Karpas-422 (cell line): Measurements from ENCODE around the gene MEOX2. TPM values are rescaled to one million over a fixed set of nuclear protein-coding genes. Genes with fewer than 3 reads are reported as not detected.

Experiments
- DNase-seq: peaks from one replicate; pipeline ENCODE4 v3.0.0-alpha.2; 2015
- H2AFZ ChIP-seq: fragments of 200-600 bp; sonication (generic); 2 replicates; pipeline ENCODE4 v1.6.1; 2014; ENCODE audit warnings: antibody characterized with exemption, low read length, mixed read lengths
- H3K27ac ChIP-seq: fragments of 200-600 bp; sonication (generic); 2 replicates; pipeline ENCODE4 v1.5.1; 2014; ENCODE audit warnings: mild to moderate bottlenecking, low read length, moderate library complexity
- H3K27me3 ChIP-seq: fragments of 200-600 bp; sonication (generic); 2 replicates; pipeline ENCODE4 v1.6.1; 2014; ENCODE audit warnings: low read length, mixed read lengths
- H3K36me3 ChIP-seq: fragments of 200-600 bp; sonication (generic); 2 replicates; pipeline ENCODE4 v1.6.1; 2014; ENCODE audit warnings: low read length, mixed read lengths; ENCODE audit not compliant: insufficient read depth
- H3K4me1 ChIP-seq: fragments of 200-600 bp; sonication (generic); 2 replicates; pipeline ENCODE4 v1.6.1; 2014; ENCODE audit warnings: mild to moderate bottlenecking, low read length, mixed read lengths
- H3K4me2 ChIP-seq: fragments of 200-600 bp; sonication (generic); 2 replicates; pipeline ENCODE4 v1.6.1; 2014; ENCODE audit warnings: low read length, low read depth, mild to moderate bottlenecking; ENCODE audit not compliant: poor library complexity, severe bottlenecking
- H3K4me3 ChIP-seq: fragments of 200-600 bp; sonication (generic); 2 replicates; pipeline ENCODE4 v1.5.1; 2014; ENCODE audit warnings: mild to moderate bottlenecking, antibody characterized with exemption, low read length, mixed read lengths
- H3K79me2 ChIP-seq: fragments of 200-600 bp; sonication (generic); 2 replicates; pipeline ENCODE4 v1.6.1; 2014; ENCODE audit warnings: mild to moderate bottlenecking, low read length, mixed read lengths
- H3K9ac ChIP-seq: fragments of 200-600 bp; sonication (generic); 2 replicates; pipeline ENCODE4 v1.6.0; 2014; ENCODE audit warnings: low read length
- H3K9me2 ChIP-seq: fragments of 200-600 bp; sonication (generic), shearing (Covaris generic); replicated peaks from 2 replicates; pipeline ENCODE4 v1.6.0; 2014; ENCODE audit warnings: mild to moderate bottlenecking, low read length, moderate library complexity; ENCODE audit not compliant: insufficient read depth
- H3K9me3 ChIP-seq: fragments of 300-700, 200-600 bp; sonication (generic); 2 replicates; pipeline ENCODE4 v1.6.1; 2014; ENCODE audit warnings: low read length, mixed read lengths
- H4K20me1 ChIP-seq: fragments of 200-600 bp; sonication (generic); 2 replicates; pipeline ENCODE4 v1.6.1; 2014; ENCODE audit warnings: mild to moderate bottlenecking, antibody characterized with exemption, low read length, low read depth; ENCODE audit not compliant: insufficient read depth
- total RNA-seq: library from RNA; depleted of rRNA; stranded (reverse); fragments of >200 nt; shearing (Covaris generic); gene quantifications from 2 replicates; pipeline ENCODE4 v1.2.3, GENCODE V29; 2014; ENCODE audit warnings: low replicate concordance

MEOX2 gene
- total RNA-seq, 1 experiment from 2014 or later = not detected

DNA sequence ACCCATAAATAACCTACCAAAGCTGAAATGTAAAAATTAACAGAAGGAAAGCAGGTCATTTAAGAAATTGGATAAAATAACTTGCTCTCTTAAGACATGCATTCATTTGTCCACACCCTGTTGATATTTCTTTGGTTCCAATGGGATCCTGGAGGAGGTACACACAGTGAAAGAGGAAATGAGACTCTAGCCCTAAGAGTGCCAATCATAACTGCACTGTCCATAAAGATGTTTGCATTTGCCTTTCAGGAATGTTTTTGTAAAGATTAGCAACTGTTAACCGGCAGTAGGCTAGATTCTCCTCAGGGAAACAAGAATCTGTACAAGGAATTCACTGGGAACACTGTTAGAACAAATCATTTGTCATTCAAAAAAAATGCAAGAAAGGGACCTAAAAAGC lies 61.0 kb downstream of the MEOX2 start:
- Histone ChIP-seq H2AFZ (no peak overlapping the region), H3K27me3 (no peaks in the 10 kb centered on the region), H3K4me1 (no peaks in the 10 kb centered on the region), H3K9ac (no peak overlapping the region), H4K20me1 (no peaks in the 10 kb centered on the region), H3K4me2 (no peak overlapping the region), H3K4me3 (no peak overlapping the region), H3K79me2 (no peaks in the 10 kb centered on the region), H3K9me2 (no peaks in the 10 kb centered on the region), H3K27ac (no peak overlapping the region), H3K9me3 (peaks cover 3% of the 10 kb centered on the region), H3K36me3 (no peaks in the 10 kb centered on the region)
- DNase-seq = no peak

DNA sequence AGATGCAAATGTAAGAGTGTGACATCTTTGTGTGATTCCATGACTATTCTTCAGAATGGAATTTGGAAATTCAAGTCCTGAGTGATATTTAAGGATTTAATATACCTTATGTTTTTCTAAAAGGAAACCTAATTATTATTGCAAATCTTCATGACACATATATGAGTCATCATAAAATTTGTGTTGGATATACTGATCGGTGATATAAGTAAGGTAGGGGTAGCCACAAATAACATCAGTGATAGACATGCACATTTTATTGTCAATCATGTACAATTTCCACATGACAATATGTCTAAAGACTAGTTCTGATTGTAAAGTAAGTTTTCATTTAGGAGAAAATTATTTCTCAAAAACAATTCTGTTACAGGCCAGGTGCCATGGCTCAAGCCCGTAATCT lies 65.0 kb downstream of the MEOX2 start:
- H3K4me2 ChIP-seq = no peak overlapping the region
- H2AFZ ChIP-seq = no peak overlapping the region
- H3K36me3 ChIP-seq = no peaks in the 10 kb centered on the region
- no peak overlapping the region for H3K4me3 ChIP-seq
- H4K20me1 ChIP-seq = no peaks in the 10 kb centered on the region
- no peak overlapping the region for H3K27ac ChIP-seq
- no peaks in the 10 kb centered on the region for H3K4me1 ChIP-seq
- H3K79me2 ChIP-seq = no peaks in the 10 kb centered on the region
- no peak for DNase-seq
- no peaks in the 10 kb centered on the region for H3K9me2 ChIP-seq
- H3K27me3 ChIP-seq = no peaks in the 10 kb centered on the region
- H3K9ac ChIP-seq = no peak overlapping the region
- H3K9me3 ChIP-seq = peaks cover 18% of the 10 kb centered on the region

GRCh38 chr7:15620491-15621185 lies 65.8 kb downstream of the MEOX2 start:
- Histone ChIP-seq H3K4me3 (no peak overlapping the region), H3K36me3 (no peaks in the 10 kb centered on the region), H3K9me3 (peaks cover 18% of the 10 kb centered on the region), H2AFZ (no peak overlapping the region), H3K79me2 (no peaks in the 10 kb centered on the region), H3K4me1 (no peaks in the 10 kb centered on the region), H3K27ac (no peak overlapping the region), H3K9ac (no peak overlapping the region), H3K4me2 (no peak overlapping the region), H3K9me2 (no peaks in the 10 kb centered on the region), H3K27me3 (no peaks in the 10 kb centered on the region), H4K20me1 (no peaks in the 10 kb centered on the region)
- no peak for DNase-seq

GRCh38 chr7:15618275-15618674 lies 68.2 kb downstream of the MEOX2 start:
- DNase-seq = no peak
- no peaks in the 10 kb centered on the region for H3K79me2 ChIP-seq
- H3K27me3 ChIP-seq = no peaks in the 10 kb centered on the region
- no peak overlapping the region for H3K4me2 ChIP-seq
- H3K9me3 ChIP-seq = peaks cover 19% of the 10 kb centered on the region
- H2AFZ ChIP-seq = no peak overlapping the region
- H3K9me2 ChIP-seq = no peaks in the 10 kb centered on the region
- no peak overlapping the region for H3K4me3 ChIP-seq
- H3K4me1 ChIP-seq = no peaks in the 10 kb centered on the region
- H3K9ac ChIP-seq = no peak overlapping the region
- no peaks in the 10 kb centered on the region for H3K36me3 ChIP-seq
- no peak overlapping the region for H3K27ac ChIP-seq
- no peaks in the 10 kb centered on the region for H4K20me1 ChIP-seq

DNA sequence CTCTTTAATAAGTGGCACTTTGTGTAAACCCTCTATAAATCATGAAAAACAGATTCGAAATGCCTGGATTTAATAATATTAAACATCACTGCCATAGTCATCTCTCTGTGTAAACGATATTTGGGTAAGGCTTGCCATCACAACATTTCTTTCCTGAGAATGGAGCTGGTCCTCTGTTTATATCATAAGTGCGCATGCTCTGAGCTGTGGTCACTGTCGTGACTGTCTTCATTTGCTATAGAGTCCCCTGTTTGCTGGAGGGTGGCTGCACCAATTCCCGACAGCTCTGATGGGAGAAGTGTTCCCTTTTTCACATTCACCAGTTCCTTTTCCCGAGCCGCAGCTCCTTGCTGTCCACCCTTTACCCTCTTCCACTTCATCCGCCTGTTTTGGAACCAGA lies 74.3 kb downstream of the MEOX2 start:
- H3K9me2 ChIP-seq = no peaks in the 10 kb centered on the region
- no peaks in the 10 kb centered on the region for H3K36me3 ChIP-seq
- H4K20me1 ChIP-seq = no peaks in the 10 kb centered on the region
- no peak overlapping the region for H3K4me2 ChIP-seq
- H3K79me2 ChIP-seq = no peaks in the 10 kb centered on the region
- H3K9me3 ChIP-seq = peaks cover 15% of the 10 kb centered on the region; the same call in 1 of the 2 replicates
- H3K9ac ChIP-seq = no peak overlapping the region
- H3K27ac ChIP-seq = no peak overlapping the region
- no peaks in the 10 kb centered on the region for H3K27me3 ChIP-seq
- H2AFZ ChIP-seq = no peak overlapping the region
- no peak for DNase-seq
- no peak overlapping the region for H3K4me3 ChIP-seq
- H3K4me1 ChIP-seq = no peaks in the 10 kb centered on the region

- Histone ChIP-seq H4K20me1 (no peaks in the 10 kb centered on the region), H3K27ac (no peak overlapping the region), H3K9me2 (no peaks in the 10 kb centered on the region), H3K27me3 (no peaks in the 10 kb centered on the region), H2AFZ (no peak overlapping the region), H3K36me3 (no peaks in the 10 kb centered on the region), H3K4me1 (no peaks in the 10 kb centered on the region), H3K4me3 (no peak overlapping the region), H3K9me3 (peaks cover 14% of the 10 kb centered on the region; the same call in 1 of the 2 replicates), H3K4me2 (no peak overlapping the region), H3K79me2 (no peaks in the 10 kb centered on the region), H3K9ac (no peak overlapping the region)
- no peak for DNase-seq
Measured at GRCh38 chr7:15610503-15610902, 76.0 kb downstream of the MEOX2 start.

GRCh38 chr7:15609287-15609686 lies 77.2 kb downstream of the MEOX2 start:
- Histone ChIP-seq H3K36me3 (no peaks in the 10 kb centered on the region), H3K27ac (no peak overlapping the region), H3K9me3 (peaks cover 15% of the 10 kb centered on the region; the same call in 1 of the 2 replicates), H3K79me2 (no peaks in the 10 kb centered on the region), H3K9ac (no peak overlapping the region), H3K4me2 (no peak overlapping the region), H3K9me2 (no peaks in the 10 kb centered on the region), H4K20me1 (no peaks in the 10 kb centered on the region), H3K4me3 (no peak overlapping the region), H3K4me1 (no peaks in the 10 kb centered on the region), H3K27me3 (no peaks in the 10 kb centered on the region), H2AFZ (no peak overlapping the region)
- DNase-seq = no peak

DNA sequence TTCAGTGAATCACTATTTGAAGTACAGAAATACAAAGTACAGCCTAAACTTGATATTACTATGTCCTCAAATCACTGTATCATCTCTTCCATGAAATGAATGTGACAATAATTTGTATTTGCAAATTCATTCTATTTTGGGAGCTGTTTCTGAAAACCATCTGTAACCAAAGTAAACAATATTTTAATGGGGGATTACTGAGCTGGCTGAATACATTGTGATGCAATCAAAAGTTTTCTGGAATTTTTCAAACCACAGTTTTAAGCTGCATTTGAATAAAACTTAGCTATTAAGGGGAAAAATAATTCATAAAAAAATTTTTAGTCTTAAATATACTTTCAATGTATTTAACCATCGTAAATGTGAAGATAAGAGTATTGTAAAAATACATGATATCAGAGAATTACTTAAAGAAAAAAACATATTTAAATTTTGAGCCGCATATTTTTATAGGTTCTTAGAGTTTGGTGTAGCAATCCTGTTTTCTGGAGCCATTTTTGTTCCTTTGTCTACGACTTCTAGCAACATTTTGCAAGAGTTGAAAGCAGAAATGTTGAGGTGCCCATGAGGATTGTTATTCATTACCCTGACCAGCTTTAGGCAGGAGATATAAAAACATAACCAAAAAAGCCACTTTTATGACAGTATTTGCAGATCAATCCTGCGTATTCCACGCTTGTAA lies 78.8 kb downstream of the MEOX2 start:
- Histone ChIP-seq H3K36me3 (no peaks in the 10 kb centered on the region), H3K79me2 (no peaks in the 10 kb centered on the region), H3K4me1 (no peaks in the 10 kb centered on the region), H4K20me1 (no peaks in the 10 kb centered on the region), H2AFZ (no peak overlapping the region), H3K4me3 (no peak overlapping the region), H3K27me3 (no peaks in the 10 kb centered on the region), H3K9me2 (no peaks in the 10 kb centered on the region), H3K9me3 (peaks cover 25% of the 10 kb centered on the region; the same call in 1 of the 2 replicates), H3K27ac (no peak overlapping the region), H3K9ac (no peak overlapping the region), H3K4me2 (no peak overlapping the region)
- no peak for DNase-seq
